Measurements from ENCODE around the gene ZMYM4. TPM values are rescaled to one million over a fixed set of nuclear protein-coding genes. Genes with fewer than 3 reads are reported as not detected.

Gene ZMYM4
- total RNA-seq, 1 donor from 2014 or later: 49.0 TPM

DNA sequence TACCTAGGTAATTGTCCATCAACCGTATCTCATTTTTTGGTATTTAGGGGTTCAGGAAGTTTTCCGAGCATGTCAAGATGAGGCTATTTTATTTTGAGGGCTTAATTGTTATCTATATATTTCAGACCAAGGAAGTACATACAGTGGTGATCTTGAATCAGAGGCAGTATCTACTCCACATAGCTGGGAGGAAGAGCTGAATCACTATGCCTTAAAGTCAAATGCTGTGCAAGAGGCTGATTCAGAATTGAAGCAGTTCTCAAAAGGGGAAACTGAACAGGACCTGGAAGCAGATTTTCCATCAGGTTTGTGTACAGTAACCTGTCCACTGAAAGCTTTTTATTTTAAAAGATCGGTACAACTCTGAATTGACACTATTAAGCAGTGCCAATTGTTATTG is 130.2 kb downstream of the ZMYM4 start:
- DNase-seq (ENCODE audit: low spot score): no peak

DNA sequence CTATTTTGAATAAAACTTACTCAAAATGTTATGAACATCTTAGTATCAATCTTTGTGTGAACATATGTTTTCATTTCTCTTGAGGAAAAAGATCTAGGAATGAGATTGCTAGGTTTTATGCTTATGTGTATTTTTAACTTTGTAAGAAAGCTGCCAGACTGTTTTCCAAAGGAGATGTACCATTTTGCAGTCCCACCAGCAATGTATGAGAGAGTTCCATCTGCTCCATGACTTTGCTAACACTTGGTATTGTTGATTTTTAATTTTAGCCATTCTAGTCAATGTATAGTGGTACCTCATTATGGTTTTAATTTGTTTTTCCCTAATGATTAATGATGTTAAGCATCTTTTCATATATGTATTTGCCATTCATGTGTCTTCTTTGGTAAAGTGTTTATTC is 132.5 kb downstream of the ZMYM4 start:
- no peak for DNase-seq (ENCODE audit: low spot score)

DNA sequence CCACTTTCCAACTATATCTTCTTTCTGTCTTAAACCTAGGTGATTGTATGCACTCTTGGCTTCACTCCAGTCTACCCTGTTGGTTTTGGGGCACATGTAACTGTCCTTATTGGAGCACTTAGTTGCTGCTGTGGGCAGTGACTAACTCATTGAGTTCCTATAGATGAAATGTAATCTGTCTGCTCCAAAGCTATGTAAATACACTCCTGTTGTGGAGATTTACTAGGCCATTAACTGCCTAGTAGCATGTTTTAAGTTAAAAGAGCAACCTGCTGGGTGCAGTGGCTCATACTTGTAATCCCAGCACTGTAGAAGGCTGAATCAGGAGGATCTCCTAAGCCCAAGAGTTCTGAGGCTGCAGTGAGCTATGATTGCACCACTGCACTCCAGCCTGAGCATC is 137.6 kb downstream of the ZMYM4 start:
- no peak for DNase-seq (ENCODE audit: low spot score)

DNA sequence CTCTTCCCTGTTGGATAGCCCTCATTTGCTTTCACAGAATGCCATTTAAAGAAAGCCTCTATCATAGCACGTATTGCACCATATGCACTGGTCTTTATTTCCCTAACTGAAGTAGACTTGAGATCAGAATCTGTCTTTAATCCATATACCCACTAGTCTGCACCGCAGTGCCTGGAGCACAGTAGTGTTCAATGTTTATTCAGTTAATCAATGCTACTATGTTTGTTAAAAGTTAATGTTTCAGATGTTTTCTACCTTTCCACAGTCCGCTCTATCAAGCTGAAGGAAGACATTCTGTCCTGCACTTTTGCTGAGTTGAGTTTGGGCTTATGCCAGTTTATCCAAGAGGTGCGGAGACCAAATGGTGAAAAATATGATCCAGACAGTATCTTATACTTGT is 139.2 kb downstream of the ZMYM4 start:
- no peak for DNase-seq (ENCODE audit: low spot score)

DNA sequence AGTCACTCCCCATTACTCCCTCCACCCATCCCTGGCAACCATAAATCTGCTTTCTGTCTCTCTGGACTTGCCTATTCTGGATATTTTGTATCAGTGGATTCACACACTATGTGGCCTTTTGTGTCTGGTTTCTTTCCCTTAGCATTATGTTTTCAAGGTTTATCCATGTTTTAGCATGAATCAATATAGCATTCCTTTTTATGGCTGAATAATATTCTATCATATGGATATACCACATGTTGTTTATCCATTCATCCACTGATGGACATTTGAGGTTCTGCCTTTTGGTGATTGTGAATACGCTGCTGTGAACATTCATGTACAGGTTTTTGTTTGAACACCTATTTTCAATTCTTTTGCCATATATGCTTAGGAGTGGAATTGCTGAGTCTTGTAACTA is 140.4 kb downstream of the ZMYM4 start:
- no peak for DNase-seq (ENCODE audit: low spot score)

DNA sequence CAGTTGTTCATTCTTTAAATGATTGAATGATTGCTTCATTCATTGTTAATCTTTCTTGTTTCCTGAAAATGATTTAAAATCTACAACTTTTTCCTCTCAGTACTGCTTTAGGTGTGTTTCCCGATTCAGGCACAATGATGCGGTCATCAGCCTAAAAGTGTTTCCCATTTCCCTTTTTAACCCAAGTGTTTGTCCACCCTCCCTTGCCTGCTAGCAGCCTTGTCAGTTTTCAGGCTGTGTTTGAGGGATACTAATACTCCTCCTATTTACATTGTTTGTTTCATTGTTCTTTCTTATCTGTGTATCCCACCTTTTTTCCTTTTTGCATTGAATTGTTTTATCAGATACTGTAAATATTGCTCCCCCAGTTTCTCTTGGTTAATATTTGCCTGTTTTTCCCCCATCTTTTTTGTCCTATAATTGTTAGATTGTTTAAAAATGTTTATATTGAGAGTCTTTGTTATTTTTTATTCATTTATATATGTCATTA is 157.6 kb downstream of the ZMYM4 start:
- DNase-seq (ENCODE audit: low spot score): no peak

DNA sequence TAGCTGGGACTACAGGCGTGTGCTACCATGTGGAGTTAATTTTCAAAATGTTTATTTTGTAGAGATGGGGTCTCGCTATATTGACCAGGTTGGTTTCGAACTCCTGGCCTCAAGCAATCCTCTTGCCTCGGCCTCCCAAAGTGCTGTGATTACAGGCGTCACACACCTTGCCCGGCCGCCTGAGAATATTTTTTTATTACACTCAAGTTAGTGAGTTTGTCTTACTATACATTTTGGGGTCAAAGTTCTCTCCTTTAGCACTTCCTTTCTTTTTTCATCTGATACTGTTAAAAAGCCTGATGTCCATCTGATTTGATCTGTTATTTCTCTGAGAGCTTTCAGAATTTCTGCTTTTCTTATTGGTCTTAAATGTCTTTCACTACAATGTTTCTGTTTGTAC is 159.9 kb downstream of the ZMYM4 start:
- no peak for DNase-seq (ENCODE audit: low spot score)

DNA sequence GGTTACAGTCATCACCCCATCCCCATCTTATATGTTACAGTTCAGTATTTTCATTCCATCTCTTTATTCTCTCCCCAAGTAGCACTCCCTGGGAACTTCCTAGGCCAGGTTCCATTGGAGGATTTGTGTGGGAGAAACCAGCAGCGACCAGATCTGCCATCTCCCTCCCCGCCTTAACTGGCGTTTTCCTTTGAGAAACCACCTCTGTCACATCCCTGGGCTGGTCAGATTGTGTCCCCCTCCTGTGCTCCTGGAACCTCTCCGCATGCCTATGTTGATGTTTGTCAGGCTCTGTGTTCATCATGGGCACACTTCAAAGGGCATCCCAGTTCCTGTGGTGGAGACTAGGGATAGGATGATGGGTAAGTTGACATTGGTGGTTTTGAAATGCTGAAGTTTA is 162.3 kb downstream of the ZMYM4 start:
- DNase-seq (ENCODE audit: low spot score): no peak

DNA sequence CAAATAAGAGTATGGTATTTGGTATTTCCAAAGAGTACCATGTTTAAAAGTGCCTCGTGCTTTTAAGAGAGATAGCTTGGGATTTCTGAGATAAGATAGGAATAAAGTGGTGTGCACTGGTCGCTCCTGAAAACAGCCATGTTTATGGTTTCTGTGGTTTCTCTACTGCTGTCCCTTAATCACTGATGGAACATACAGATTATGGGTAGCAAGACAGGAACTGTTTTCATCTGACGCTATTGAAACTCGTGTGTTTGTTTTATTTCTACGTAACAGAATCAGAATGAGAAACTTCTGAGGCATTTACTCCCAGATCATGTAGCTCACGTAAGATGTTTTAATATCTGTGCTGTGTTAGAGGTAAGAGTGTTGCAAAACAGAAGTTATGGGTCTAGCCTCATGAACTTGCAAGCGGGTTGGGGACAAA is 162.7 kb downstream of the ZMYM4 start:
- DNase-seq (ENCODE audit: low spot score): no peak

DNA sequence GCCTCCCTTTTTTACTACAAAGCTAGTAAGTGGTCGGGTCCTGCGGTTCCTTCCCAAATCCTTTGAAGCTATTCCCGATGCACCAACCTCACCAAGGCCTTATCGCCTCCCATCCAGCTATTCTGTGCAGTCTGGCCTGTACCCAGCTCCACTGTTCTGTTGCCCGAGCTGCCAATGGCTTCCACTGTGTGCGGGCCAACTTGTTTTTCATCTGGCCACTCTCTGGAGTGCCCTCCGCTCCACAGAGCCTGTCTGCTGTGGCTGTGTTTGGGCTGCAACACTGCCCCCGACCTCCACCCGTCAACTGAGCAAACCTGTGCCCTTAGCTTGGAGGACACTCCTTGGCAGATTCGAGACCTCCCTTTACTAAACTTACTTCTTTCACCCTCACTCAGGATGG is 163.7 kb downstream of the ZMYM4 start:
- DNase-seq (ENCODE audit: low spot score): no peak

DNA sequence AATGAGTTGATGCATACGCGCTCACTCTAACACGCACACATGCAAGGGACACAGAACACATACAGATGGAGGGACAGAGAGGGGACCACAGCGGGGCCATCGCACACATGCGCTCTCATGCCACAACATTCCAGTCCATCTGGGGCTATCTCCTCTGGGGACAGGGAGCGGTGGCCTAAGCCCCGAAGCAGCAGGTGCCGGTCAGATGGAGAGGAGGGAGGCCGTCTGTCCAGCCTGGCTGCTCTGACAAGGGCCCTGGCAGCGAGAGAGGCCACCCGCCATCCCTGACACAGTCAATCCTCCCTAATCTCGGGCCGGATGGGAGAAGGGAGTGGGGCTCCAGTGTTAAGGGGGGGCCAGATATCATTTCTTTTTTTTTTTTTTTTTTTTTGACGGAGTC is 165.2 kb downstream of the ZMYM4 start:
- no peak for DNase-seq (ENCODE audit: low spot score)

DNA sequence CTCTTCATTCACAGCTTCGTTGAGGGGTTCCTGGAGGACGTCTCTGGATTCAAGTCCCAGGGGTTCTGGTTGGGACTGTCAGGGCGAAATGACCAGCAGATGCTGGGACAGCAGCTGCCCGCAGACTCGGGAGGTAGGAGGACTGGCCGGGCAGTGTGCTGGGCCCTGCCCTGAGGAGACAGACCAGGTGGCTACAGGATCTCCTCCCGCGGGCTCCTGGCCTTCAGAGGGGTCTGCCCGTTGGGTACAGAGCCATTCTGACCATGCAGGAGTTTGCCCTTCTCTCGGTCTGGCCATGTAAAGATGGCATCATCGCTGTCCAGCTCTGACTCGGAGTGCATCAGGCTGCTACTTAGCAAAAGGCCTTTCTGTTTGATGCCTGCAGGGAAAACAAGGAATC is 166.2 kb downstream of the ZMYM4 start:
- DNase-seq (ENCODE audit: low spot score): no peak

DNA sequence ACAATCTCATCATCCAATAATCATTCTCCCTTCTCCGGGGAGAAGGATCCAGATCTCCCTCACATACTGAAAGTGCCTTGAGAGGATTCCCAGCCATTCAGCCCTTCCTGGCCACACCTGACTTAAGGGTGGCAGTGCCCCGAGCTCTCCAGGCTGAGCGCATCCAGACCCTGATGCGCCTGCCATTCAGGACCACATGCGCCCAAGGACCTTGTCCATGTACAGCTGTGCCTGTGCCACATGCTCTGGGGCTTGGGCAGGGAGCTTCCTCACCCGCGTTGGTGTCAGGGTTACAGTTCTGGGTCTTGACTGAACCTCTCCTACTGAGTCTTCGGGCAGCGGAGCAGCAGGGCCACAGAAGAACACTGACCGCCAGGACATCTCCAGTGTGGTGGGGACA is 167.6 kb downstream of the ZMYM4 start:
- no peak for DNase-seq (ENCODE audit: low spot score)

DNA sequence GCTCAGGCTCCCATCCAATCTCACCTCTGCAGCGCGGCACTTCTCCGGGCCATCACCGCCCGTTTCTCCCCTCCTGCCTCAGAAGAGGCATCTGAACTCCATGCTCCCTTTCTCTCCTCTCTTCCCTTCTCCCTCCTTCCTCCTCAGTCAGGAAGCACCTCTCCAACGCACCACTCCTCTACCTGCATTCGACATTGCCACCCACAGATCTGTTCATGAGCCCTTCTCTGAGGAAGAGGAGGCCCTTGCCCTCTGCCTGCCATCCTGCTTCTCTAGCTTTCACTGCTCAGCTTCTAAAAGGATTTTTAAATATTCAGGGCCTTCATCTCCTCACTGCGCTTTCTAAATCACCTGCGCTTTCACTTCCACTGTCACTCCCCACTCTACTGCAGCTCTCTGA is 168.7 kb downstream of the ZMYM4 start:
- DNase-seq (ENCODE audit: low spot score): no peak

DNA sequence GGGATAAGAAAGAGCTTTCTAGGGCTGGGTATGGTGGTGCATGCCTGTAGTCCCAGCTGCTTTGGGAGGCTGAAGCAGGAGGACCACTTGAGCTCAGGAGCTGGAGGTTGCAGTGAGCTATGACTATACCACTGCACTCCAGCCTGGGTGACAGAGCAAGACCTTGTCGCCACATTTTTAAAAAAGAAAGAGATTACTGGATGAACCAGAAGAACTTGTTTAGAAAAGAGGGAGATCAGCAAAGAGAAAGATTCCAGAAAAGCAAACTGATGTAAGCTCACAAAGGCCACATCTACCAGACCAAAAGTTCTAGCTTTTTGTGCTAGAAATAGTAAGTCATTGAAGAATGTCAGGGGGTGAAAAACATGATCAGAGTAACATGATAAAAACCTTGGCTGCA is 171.1 kb downstream of the ZMYM4 start:
- no peak for DNase-seq (ENCODE audit: low spot score)

DNA sequence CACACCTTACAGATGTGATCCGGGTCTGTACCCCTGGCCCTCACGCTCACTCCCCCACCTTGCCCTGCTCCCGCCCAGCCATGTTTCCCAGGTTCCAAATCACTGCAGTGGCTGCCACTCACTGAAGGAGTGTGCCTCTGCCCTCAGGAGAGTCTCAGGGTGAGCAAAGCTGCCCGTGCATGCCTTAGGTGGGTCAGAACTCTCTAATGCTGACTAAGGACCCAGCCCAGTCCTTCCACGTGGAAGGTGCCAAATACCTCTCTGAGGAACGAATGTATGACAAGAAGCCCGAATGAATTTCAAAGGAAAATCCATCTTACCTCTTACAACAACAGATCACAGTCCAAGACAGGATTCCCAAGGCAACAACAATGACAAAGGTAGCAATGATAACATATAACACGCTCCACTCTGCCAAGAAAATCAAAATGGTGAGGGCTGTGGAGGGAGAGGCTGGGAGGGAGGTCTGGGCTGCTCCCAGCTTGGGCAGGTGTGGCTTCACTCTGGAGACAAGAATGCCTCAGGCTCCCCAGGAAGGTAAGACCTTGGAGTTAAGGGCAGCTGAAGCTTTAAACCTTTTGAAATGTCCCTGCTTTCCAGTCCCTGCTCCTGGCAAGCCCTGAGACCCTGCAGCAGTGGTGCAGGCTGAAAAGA is 173.5 kb downstream of the ZMYM4 start:
- no peak for DNase-seq (ENCODE audit: low spot score)

DNA sequence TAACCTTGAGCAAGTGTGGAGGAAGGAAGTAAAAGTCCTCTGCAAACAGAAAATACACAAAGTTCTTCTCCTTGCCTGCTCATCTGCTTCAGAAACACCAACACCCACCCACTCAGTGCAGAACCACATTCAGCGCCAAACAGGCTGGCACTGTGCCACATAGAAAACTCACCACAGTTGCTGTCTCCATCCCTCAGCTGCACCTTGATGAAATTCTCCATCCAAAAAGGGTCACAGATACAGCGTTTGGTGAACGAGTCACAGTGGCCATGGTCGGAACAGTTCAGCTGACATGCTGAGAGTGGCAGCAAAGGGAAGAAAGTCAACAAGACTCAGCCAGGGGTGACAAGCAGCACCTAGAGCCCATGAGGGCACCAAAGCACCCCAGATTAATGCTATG is 174.2 kb downstream of the ZMYM4 start:
- no peak for DNase-seq (ENCODE audit: low spot score)

DNA sequence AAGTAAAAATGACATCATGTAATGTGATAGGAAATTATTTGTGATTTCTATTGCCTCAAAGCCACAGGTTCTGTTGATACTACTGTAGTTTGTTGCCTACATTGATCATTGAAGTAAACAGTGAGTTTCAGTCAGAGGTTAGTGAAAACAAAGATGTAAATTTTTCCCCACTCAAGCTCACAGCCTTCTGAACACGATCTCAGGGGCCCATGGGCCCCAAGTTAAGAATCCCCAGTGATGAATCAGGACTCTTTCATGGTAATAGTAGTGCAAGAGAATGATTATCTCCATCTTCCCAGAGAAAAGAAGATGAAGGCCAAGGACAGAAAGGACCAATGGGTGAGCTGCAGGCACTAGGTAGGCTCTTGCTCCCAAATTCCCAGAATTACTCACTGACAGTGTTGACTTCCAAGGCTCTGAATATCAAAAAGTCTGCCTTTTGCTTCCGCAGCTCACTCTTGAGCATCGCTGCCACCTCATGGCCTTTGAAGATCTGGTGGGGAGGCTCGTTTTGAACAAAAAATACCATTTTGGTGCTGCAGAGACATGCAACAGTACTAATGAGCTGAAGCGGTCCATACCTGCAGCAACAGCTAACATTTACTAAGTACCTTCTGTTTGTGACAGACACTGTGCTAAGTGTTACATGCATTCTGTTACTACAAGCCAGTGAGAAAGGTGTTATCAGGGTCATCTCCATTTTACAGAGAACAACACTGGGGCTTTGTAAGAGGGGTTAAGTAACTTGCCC is 175.4 kb downstream of the ZMYM4 start:
- no peak for DNase-seq (ENCODE audit: low spot score)

DNA sequence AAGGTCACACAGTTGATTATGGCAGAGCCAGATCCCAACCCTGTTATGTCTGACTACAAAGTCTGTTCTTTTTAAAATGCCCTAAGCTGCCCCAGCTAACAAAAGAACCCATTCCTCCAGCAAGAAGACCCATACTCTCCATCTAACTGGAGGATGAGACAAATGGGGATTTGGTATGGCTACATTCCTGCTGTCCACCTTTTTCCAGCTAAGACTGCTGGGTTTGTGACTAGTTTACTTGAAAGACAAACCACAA is 175.9 kb downstream of the ZMYM4 start:
- no peak for DNase-seq (ENCODE audit: low spot score)

DNA sequence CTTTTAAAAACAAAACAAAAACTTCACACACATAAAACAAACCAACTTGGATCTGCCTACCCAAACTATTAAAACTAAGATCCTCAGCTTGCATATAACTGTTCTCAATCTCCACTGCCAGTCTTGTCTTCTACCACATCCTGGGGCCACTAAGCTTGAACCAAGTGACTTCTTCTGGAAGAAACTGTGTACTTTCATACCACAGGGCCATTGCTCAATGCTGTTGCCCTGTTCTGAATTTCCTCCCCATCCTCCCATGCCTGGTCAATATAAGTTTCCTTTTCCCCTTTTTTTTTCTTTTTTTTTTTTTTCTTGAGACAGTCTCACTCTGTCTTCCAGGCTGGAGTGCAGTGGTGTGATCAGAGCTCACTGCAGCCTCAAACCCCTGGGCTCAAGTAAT is 178.8 kb downstream of the ZMYM4 start:
- no peak for DNase-seq (ENCODE audit: low spot score)

DNA sequence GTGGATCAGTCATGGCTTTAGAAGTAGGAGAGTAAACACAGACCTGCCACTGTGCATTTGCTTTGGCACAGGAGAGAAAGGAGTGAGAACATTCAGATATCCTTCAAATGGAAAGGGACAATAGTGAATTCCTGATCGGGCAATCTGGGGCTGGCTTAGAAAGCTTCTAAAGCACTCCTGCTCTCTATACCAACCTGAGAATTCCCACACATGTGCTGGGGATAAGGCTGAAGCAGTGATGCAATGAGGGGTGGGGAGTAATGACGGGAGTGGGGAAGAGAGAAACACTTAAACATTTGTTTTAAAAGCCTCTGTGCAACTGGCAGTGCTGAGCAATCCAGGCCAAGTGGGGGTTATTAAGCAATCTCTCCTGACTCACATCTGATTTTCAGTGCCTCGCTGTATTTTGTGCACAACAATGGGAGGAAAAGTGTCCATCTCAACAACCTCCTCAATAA is 179.9 kb downstream of the ZMYM4 start:
- no peak for DNase-seq (ENCODE audit: low spot score)

DNA sequence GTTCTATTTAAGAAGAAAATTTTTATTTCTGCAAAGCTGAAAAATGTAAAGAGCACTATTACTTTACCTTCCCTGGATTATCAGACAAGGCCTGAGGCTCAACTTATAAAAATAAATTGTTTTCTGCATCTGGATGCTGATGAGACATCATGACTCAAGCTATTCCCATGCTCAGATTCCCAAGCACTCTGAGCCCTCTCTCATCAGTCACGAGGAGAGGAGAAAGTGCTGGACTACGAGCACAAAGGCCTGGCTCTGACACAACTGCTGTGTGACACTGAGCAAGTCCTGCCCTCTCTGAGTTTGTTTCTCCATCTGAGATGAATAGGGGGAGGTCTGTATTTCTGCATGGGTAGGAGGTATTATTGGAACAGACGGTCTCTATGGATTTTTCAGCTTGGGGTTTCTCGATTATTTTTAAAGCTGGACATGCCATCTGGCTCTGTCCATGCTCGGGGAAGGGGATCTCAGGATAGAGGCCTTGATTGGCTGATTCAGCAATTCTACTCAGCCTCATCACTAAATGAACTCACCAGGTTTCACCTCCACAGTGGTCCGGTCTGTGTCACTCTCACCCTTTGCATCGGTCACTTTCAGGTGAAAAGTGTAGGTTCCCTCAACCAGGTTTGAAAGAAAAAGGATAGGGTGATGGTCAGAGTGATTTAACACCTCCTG is 181.0 kb downstream of the ZMYM4 start:
- DNase-seq (ENCODE audit: low spot score): no peak

DNA sequence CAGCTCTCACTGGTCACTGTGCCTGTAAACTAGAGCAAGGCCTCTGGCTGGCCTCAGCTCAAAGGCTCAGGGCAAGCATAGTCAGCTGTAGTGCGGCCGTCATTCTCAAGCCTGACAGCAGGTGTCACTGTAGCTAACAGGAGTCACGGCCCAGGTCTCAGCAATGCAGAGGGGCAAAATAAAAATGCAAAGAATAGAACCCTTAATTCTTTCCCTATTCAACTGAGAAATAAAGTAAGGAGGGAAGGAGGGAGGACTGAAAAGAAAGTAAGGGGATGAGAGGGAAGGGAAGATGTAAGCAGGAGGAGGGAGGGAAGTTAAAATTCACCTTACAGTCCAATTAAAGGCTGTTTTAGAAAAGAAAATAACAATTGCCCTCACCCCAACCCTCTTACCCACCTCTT is 182.6 kb downstream of the ZMYM4 start:
- DNase-seq (ENCODE audit: low spot score): no peak

All from mesenteric fat pad (tissue), 1 donor.